GM21786 (cell line): ENCODE measurements around the gene TERT.

Source experiments
- ATAC-seq: cut with Tn5 transposase; IDR thresholded peaks from one replicate; pipeline ENCODE4 v1.9.1; 2021; ENCODE audit not compliant: unreplicated experiment

The TERT gene

GRCh38 chr5:1222621-1223277, 72.1 kb downstream of the TERT start:
- no peak for ATAC-seq

DNA sequence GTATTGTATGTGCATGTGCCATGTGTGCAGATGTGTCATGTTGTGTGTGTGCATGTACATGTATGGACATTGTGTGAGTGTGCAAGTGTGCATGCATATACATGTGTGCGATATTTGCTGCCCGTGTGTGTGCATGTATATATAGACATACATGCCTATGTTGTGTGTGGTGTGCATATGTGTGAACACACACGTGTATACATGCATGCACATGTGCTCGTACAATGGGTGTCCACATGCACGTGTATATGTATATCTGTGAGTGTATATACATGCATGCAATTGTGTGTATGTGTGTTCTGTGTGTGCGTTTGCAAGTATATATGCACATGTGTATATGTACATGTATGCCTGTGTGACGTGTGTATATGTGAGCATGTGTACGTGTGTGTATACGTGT, 72.7 kb downstream of the TERT start:
- no peak for ATAC-seq

DNA sequence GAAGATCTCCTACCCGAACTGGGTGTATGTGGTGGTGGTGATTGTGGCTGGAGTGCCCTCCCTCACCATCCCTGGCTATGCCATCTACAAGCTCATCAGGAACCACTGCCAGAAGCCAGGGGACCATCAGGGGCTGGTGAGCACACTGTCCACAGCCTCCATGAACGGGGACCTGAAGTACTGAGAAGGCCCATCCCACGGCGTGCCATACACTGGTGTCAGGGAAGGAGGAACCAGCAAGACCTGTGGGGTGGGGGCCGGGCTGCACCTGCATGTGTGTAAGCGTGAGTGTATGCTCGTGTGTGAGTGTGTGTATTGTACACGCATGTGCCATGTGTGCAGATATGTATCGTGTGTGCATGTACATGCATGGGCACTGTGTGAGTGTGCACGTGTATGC, 73.1 kb downstream of the TERT start:
- ATAC-seq, result no peak

DNA sequence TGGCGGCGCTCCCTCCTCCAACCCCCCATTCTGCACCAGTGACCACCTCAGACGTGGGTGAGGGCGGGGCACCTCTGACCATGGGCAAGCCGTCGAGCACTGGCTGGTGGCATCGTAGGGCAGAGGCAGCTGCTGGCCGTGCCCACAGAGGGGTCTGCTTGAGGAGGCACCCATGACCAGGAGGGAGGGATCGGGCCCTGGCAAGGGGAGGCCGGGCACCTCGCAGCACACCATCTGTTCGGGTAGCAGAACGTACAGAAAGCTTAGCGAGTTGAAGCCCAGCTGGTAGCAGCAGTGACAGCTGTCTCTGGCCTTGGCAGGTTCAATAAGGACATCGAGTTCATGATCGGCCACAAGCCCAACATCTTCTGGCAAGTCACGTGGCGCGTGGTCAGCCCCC, 74.0 kb downstream of the TERT start:
- ATAC-seq, result no peak

DNA sequence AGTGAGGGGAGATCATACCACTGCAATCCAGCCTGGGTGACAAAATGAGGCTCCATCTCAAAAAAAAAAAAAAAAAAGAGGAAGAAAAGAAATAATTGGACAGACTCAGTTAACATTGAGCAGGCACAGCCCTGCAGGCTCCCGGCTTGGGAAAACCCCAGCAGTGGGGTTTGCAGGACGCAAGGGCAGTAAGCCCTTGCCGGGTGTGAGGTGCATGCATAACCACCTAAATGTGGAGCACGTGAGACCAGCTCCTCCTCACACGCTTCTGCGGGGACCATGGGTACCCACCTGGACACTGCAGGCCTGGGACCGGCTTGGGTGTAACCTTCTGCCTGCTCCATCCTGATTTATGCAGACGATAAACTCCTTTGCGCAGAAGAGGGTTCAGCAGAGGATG, 74.5 kb downstream of the TERT start:
- ATAC-seq, result no peak

DNA sequence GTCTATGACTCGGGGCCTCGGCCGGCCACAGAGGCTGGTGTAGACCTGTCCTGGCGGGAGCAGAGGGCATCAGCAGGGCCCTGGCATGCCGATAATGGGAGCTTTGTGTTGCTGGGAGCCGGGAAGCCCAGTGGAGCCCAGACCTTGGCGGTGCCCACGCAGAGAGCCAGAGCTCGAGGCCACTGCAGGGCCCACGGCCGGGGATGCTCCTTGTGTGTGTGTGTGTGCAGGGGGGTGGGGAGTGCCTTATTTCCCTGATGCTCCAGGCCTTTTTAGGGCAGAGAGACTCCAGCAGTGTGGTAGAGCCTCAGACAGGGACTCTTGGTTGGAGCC, 75.1 kb downstream of the TERT start:
- no peak for ATAC-seq

DNA sequence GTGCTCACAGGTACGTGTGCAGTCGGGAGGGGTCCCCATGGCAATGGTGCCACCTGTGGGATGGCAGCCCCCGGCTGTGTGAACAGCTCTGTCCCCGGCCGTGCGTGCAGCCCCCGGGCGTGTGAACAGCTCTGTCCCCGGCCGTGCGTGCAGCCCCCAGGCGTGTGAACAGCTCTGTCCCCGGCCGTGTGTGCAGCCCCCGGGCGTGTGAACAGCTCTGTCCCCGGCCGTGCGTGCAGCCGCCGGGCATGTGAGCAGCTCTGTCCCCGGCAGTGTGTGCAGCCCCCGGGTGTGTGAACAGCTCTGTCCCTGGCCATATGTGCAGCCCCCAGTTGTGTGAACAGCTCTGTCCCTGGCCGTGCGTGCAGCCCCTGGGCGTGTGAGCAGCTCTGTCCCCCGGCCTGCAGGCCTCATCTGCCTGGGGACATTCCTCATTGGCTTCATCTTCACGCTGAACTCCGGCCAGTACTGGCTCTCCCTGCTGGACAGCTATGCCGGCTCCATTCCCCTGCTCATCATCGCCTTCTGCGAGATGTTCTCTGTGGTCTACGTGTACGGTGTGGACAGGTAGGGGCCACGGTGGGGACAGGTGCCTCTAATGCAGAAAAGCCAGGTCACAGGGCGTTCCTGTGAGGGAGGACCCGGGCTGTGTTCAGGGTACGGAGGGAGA, 75.6 kb downstream of the TERT start:
- no peak for ATAC-seq

- no peak for ATAC-seq
Observed at GRCh38 chr5:1218351-1219080, 76.4 kb downstream of the TERT start.

GRCh38 chr5:1217596-1218206, 77.2 kb downstream of the TERT start:
- no peak for ATAC-seq

GRCh38 chr5:1216918-1217295, 78.0 kb downstream of the TERT start:
- ATAC-seq, result no peak

DNA sequence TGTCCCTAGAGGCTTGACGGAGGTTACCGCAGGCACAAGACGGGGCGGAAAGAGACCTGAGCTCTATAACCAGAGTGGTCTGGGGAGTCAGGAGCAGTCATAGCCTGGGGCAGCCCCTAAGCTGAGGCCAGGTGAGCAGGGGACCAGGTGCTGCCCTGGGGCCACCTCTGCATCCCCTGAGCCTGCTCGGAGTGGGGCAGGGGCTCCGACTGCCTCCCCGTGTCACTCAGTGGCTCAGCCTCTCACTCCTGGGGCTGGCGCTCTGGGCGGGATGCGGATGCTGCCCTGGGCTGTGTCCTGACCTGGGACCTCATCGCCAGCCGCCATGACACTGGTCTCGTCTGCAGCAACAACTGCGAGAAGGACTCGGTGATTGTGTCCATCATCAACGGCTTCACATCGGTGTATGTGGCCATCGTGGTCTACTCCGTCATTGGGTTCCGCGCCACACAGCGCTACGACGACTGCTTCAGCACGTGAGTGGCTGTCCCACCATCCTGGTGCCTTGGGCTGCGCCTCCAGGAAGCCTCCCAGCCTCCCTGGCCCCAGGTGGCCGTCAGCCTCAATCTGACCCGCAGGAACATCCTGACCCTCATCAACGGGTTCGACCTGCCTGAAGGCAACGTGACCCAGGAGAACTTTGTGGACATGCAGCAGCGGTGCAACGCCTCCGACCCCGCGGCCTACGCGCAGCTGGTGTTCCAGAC, 78.5 kb downstream of the TERT start:
- no peak for ATAC-seq

- ATAC-seq, result no peak
Observed at GRCh38 chr5:1215320-1216096, 79.4 kb downstream of the TERT start.

GRCh38 chr5:1214936-1215220, 80.0 kb downstream of the TERT start:
- ATAC-seq, result no peak

DNA sequence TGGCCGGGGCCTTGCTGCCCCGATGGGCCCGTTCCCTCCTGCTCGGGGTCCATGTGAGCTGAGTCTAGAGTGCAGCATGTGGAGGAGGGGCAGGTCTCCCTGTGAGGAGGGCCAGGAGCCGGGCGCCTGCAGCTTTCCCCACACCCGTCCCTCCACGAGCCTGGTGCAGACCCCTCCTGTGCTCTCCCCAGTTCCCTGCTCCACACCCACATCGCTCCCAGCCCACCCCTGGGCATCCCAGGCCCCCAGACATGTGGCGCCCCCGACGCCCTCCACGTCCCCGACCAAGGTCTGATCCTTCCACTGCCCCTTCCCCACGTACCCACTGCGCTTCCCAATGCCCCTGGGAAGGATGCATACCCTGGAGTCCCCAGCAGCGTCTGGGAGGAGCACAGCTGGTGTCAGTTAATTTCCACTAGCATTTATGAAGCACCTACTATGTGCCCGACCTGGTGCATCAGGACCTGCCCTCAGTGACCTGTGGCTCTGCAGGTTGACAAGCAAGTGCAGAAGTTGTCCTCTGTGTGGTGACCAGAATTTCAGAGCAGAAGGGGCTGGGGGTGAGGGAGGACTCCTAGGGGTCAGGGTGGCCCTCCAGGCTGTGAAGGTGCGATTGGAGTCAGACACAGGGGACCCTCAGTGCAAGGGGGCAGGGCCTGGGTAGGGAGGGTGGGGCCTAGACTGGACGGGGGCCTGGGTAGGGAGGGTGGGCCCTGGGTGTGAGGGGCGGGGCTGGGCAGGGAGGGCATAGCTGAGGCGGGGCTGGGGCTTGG, 80.5 kb downstream of the TERT start:
- ATAC-seq, result no peak

DNA sequence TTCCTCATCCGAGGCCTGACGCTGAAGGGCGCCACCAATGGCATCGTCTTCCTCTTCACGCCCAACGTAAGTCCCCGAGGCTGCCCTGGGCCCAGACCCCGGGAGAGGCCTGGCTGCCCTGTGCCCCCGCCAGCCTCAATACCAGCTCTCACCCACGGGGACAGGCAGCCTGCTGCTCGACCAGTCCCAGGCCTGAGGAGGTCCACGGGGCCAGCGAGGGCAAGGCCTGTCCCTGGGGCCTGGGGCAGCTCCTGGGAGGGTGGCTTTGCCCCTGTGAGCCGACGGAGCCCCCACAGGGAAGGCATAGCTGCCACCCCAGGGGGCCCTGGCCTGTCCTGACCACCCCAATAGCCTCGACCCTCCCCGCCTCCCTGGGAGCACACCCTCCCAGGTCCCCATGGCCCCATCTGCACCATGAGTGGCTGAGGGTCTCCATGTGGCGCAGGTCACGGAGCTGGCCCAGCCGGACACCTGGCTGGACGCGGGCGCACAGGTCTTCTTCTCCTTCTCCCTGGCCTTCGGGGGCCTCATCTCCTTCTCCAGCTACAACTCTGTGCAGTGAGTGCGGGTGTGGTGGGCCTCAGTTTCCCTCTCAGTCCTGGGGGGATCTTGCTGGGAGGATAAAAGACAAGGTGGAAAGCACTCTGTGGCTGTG, 81.2 kb downstream of the TERT start:
- no peak for ATAC-seq

GRCh38 chr5:1212881-1213280, 82.0 kb downstream of the TERT start:
- ATAC-seq, result no peak

- ATAC-seq, result no peak
Observed at GRCh38 chr5:1212271-1212670, 82.6 kb downstream of the TERT start.

- ATAC-seq, result no peak
Observed at GRCh38 chr5:1211701-1212100, 83.2 kb downstream of the TERT start.

GRCh38 chr5:1210832-1211251, 84.0 kb downstream of the TERT start:
- ATAC-seq, result no peak
